HG03025 (cell line): ENCODE measurements around the gene SYT2.
"Not testable (repeated sequence)": the region's sequence is repeated elsewhere in the genome, so short reads cannot be mapped to it uniquely, and the experiment has no call there.

Source experiments
- ATAC-seq: cut with Tn5 transposase; IDR thresholded peaks from one replicate; pipeline ENCODE4 v1.9.1; 2021; ENCODE audit warnings: mild to moderate bottlenecking, moderate library complexity; ENCODE audit not compliant: unreplicated experiment, low FRiP score

The SYT2 gene

DNA sequence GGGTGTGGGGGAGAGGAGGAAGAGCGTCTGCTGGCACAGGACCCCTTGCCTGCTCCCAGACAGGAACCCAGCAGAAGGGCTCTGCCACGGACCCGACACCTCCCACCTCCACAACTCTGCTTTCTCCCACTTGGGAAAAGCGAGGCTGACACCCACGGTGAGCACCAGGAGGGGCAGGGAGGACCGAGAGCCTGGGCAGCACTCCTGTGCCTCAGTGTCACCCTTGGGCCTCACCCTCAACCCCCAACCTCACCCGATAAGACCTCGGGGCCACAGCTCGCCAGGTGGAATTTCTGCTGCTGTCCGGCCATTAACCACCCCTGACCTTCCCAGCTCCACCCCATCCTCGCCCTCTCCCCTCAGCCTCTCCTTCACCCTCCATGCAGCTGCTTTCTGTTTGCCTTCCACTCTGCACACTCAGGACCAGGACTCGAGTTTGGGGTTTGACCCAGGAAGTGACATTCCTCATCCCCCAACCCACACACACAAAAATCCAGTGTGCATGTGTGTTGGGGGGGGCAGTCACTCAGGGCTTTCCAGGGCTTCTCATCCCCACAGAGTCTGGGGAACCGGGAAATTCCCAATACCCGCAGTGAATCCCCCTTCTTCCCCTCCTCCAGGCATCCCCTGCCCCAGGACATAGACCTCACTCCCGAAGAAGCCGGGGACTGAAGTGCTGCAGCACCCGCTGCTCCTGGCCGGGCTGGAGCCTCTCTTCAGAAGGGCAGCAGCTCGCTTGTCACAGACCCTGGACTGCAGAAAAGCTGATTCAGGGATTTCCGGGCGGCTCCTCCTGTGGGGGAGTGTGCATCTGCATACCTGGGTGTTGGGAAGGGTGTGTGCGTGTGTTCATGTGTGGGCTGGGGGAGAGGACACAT is 65.8 kb downstream of the SYT2 start:
- no peak for ATAC-seq

DNA sequence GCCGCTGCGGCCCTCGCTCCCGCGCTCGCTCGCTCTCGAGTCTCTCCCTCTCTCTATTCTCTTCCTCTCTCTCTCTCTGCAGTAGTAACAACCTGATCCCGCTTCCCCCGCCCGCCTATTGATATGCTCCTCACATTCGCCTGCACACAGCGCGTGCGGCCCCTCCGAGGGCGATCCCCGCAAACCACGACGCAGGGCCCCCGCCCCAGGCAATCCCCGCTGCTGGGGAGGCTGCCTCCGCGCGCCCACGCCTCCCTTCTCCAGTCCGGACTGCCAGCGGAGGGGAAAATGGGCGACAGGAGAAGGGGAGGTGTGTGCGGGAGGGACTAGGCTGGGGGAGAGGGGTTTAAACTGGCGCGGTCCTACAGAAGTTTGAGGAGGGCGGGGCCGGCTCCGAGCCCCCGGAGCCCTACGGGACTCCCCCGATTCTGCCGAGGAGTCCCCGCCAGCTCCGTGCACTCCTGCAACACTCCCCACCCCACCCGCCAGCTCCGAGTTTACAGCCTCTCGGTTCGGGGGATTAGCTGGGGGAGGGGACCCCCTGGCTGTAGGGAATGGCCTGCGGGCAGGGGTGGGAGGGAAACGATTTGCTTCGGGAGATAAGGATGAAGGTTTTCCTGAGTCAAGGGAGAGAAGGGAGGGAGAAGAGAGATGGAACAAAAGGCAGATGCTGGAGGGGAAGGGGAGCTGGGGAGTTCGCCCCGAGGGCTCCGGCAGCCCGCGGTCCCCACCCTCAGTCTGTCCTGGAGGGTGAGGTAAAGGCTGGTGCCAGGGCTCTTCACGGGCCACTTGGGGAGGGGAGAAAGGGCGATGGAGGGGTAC is 66.6 kb downstream of the SYT2 start:
- no peak for ATAC-seq

DNA sequence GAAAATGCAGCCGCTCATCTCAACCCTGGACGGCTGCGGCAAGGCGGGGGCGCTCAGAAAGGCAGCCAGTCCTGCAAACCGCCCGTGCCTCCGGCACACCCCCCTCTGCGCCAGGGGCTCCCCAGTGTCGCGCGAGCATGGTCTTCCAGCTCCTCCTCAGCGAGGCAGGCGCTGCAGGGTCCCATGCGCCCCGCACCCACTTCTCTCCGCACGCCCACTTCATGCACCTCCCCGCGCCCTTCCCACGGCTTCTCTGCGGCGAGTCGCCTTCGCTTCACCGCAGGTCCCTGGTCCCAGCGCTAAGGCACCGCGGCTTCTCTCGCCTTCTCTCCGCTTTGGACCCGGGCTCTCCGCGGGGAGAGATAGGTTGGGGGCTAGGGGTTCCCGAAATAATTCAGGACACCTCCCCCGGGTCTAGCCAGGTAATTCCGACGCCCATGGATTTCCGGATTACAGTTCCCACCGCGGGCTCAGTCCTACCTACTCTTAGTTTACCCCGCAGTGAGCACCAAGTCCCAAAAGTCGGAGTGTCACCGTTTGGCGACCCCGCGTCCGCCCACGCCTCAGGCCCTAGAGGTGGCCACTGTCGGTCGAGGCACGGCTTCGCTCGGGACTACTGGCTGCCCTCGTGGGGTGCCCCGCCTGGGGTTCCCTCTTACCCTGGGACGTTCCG is 67.5 kb downstream of the SYT2 start:
- ATAC-seq = no peak

DNA sequence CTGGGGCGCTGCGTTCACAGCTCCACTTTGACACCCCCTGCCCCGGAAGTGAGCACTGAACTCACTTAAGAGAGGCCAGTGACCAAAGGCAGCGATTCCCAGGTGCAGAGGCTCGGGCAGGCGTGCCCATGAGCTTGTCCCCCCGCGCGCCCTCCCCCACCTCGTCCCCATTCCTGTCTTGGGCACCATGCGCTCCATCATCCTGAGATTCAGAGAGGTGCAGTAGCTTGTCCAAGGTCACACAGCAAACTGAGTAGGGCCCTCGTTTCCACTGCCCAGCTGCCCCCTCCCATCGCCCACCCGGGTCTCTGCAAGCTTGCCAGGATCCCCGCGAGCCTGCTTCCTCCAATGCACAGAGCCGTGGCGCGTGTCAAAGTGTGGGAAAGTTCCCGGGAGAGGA is 68.0 kb downstream of the SYT2 start:
- no peak for ATAC-seq

DNA sequence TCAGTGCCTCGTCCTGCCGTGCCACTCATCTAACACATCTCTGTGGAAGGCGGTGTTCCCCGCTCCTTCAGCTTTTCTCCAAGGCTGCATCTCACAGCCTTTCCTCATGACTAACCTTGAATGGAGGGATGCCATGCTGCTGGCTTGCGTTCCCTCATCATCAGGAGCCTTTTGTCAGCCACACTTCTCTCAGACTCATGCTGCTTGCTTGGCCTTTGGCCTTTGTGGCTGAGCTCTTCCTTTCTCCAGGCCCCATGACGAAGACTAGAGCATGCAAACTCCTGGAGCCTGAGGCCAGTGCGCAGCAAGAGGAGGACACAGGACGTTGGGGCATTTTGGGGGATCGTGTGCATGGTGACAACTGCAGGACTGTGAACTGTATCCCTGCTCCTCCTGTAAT is 70.8 kb downstream of the SYT2 start:
- no peak for ATAC-seq

DNA sequence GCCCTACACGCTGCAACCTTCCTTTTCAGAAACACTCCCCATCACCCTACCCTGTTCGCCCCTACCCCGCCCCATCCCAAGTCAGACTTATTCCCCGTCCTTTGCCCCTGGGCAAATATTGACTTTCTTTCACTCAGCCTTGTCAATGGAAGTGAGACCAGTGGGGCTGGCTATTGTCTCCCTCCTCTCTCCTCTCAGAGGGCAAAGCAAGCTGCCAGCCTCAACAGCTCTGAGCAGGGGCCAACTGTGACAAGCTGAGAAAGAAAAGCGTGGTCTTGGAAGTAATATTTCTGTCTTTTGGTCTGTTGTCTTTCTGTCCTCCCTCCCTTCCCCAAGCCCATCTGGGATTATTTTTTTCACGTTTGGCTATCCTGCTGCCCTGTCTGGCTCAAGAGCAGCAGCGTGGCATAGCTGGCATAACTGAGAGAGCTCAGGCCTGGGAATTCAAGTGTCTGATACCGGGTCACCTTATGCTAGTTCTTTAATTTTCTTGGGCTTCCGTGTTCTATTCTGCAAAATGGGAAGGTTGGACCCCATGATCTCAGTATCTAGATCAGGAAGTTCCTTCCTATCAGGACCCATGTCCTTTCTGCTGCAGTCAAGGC is 71.5 kb downstream of the SYT2 start:
- not testable (repeated sequence) for ATAC-seq

DNA sequence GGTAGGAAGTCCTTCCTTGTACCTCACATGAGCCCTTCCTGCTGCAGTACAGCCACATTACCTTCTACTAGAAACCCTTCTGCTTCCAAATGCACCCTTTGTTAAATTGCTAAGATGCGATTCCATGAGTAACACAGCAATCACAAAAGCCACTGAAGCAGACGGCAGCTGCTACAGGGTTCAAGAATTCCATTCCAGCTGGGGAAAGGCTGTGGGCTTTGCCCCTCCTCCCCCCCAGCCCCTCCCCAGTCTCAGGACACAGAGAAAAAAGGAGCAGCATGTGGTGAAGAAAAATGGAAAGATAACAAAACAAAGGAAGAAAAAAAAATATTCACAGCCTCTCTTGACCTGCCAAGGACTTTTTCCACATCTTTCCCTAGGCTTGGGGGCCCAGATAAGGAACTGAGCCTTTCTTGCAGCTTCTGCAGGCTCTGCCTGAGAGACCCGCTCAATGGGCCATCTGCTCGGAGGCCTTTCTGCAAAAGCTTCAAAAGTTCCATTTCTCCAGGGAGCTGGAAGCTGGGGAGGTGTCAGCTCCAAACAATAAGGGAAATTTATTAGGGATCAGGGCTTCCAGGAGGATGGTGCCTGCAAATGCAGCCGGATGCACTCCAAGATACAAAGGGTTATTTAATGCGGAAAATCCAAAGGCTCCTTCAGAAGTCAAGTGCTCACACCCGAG is 72.1 kb downstream of the SYT2 start:
- no peak for ATAC-seq

DNA sequence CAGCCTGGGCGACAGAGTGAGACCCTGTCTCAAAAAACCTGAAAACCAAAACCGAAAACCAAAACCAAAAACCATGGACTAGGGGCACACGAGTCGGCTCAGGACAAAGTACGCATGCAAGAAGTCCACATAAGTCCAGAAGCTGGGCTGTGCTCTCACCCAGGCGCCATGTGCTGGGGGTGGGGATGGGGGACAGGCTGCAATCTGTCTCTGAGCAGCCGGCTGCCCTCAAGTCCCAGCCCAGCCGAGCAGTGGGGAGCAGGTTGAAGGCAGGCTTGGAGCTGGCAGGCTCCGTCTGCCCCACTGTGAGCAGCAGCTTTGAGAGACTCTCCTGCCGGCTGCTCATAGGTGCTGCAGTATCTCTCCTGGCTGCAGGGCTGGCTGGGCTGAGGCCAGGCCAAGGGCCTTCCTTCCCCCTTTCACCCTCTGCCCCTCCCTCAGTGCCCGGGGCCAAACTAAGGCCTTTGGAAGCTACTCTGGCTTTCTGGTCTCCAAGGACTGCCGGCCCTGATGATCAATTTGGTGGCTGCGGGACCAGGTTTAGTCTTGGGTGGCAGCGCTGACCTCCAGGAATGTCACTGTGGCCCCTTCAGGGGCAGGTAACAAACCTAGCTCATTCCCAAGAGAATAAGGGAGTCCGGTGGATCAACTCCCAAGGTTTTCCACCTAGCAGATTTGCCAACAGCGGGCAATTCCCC is 72.8 kb downstream of the SYT2 start:
- not testable (repeated sequence) for ATAC-seq

DNA sequence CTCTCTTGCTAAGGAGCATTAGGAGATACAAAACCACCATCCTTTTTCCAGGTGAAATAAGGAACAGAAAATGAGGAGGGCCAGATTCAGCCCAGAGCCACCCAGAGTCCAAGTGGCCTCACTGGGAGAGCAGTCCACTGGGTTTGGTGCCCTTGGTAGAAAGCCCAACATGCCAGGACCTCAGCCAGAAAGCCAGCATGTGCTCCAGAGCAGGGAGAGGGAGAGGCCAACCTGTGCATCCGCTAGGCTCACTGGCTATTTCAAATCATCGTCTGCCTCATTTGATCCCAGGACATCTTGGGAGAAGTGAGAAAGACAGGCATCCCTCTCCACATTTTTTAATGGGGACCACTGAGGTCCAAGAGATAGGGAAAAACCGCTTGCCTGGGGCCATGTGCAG is 74.1 kb downstream of the SYT2 start:
- not testable (repeated sequence) for ATAC-seq

DNA sequence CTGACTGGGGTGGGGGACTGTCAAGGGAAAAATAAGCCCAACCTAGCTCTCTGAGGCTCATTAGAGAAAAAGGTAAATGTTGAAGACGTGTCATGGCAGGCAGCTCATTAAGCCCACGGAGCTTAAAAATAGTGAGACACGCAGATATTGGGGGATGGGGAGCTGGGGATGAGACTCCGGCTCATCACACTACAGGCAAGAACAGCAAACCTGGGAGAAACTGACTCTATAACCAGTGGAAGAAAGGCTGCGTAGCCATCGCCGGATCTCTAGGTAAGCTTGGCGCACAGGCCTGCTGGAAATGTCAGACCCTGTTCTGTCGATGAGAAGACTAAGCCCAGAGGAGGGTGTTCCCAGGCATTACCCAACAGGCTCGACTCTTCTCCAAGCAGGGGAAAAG is 78.0 kb downstream of the SYT2 start:
- no peak for ATAC-seq

DNA sequence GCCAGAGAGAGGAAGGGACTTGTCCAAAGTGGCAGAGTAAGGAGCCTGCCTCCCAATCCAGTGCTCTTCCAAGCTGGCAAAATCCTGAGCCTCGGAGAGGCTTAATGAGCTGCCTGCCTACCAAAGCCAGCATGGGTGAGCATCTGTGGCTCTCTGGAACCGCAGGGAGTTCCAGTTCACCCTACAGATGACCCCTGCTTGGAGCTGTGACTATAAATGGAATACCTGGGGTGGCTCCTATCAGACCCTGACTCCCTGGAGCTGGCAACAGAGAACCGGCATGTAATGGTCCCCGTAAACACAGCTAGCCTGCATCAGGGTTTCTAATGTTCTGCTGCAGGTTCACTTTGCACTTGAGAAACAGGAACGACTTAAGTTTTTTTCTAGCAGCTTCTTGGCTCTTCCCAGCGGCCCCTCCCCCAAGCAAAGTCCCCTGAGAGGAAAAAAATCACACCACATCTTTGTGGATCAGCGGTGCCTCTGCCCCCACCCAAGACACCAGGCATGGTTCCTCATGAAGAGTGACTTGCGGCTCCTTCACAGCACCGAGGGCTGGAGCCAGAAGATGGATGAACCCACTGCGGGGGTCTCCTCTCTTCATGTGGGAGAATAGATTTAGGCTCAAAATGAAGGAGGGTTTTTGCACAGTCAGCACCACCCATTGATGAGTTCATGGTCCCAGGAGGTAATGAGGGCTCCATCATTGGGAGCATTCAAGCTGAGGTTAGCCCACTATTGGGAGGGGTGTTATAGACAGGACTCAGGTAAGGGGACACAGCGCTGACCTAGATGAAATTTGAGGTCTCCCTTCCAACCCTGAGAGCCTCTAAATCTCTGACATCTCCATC is 79.0 kb downstream of the SYT2 start:
- no peak for ATAC-seq

DNA sequence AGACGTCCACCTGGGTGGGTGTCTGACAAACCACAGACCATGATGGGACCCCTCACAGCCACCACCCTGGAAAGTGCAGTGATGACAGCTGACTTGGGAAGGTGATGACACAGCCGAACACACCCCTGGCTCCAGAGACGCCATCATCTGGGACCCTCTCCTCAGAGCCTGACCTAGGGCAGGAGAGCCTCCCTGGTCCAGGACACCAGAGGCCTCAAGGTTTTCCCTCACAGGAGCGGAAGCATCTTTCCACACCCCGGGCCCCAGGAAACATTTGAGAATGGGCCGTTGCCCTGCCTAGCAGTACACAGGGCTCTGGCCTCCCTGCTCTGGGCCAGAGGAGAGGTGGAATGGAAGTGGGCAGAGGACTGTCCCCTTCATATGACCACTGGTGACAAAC is 79.7 kb downstream of the SYT2 start:
- ATAC-seq = no peak

DNA sequence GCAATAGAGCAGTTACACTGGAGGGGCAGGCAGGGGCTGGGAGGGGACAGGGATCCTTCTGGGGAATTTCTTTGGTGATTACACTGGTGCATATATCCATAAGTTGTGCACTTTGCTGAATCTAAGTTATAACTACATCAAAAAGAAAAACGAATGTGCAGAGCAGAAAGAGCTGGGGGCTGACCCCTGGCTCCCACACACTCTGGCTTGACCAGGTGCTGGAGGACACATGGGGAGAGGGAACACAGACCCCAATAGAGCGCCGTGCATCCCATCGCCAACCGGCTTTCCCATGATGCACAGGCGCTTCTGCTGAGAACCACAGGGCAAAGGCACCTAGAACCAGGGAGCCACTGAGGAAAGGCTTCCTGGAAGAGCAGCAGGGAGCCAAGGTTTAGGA is 80.2 kb downstream of the SYT2 start:
- not testable (repeated sequence) for ATAC-seq

DNA sequence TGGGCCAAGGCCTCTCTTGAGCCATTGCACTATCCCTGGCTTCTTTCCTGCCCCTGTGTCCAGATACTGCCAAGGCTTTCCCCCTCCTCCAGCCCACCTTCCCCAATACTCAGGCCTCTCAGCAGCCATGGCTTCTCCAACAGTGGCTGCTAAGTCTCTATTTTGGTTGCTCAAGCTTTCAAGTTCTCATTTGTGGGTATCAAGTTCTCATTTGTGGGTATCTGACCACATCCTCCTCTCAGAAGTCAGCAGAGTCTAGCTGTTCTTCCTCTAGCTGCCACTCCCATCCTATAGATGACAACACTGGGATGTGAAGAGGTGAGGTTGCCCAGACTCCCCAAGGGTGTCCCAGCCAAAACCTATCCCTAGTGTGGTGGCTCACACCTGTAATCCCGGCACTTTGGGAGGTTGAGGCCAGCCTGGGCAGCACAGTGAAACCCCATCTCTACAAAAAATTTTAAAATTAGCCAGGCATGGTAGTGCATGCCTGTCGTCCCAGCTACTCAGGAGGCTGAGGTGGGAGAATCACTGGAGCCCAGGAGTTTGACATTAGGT is 80.9 kb downstream of the SYT2 start:
- peak; percentile 69 for ATAC-seq

DNA sequence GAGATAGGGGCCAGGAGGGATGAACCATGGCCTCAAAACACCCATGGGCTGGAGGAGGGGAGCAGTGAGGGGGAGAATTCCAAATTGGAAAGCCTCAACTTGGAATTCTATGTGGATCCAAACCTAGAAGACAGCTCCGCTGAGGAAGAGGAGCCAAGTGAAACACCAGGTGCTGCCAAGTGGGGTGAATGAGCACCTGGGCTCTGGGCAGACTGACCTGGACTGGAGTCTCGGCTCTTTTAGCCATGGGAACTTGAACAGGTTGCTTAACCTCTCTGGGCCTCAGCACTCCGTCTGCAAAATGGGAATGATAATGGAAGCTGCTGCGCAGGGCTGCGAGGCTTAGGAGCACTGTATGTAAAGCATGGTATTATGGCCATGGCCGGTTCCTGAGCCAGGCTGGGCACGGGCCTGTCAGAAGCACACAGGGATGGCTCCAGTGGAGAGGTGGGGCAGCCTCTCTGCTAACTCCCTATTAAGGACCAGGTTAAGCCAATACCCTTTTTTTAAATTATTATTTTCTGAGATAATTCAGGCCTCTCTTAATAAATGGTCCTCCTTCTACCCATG is 81.5 kb downstream of the SYT2 start:
- no peak for ATAC-seq

DNA sequence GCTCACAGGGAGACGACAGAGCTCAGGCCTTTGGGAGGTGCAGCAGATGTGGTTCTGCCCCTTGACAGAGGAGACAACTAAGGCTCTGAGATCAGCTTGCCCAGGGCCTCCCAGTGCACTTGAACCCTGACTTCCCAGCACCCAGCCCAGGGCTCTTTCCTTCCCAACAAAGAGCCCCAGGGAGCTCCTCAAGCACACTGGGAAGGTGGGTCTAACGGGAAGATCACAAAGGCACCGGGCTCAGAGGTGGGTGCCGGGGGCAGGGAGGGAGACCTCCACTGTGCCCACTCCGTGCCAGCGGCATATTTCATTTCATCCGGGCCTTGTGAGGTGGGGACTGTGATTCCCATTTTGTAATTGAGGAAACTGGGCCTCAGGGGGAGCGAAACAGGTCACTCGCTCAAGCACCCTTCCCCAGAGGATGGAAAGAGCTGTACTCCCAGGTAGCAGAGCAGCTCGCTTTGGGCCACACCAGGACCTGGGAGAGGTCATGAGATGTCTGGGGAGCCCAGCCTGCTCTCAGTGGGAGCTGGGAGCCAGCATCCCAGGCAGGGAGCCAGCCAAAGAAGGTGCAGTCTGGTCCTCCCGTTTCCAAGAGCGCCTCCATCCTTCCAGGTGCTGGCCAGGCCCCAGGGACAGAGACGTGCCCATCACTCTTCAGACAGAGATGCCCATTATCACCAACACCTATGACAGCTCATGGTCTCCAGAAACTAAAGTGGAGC is 82.3 kb downstream of the SYT2 start:
- no peak for ATAC-seq

DNA sequence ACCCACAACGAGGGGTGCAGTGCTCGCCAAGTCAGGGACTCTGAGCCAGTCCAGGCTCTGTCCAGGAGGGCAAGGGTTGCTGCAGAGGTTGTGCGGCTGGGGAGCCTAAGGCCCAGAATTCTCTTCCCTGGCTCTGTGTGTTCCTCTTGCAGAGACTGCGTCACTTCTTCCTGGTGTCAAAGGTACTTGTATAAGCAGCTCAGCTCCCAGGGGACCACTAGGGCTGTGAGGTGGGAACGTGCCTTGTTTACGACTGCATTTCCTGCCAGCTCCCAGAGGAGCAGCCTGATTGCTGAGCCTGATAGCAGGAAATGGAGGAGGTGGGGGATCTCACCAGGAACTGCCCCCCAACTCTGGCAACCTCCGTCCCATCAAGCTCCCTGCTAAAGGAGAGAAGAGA is 83.2 kb downstream of the SYT2 start:
- ATAC-seq = not testable (repeated sequence)
